Large intestine (tissue), 3 donors: ENCODE data around the gene PPP1CC. TPM values are rescaled to one million over a fixed set of nuclear protein-coding genes. Genes with fewer than 3 reads are reported as not detected.

ENCODE experiments used
- DNase-seq, 2 donors: peaks; one replicate each; pipeline versions ENCODE4 v3.0.0 to v3.0.0-alpha.2; 2013
- H3K27ac ChIP-seq: one replicate; pipeline ENCODE4 v1.5.1; 2013; ENCODE audit warnings: low read length
- H3K27me3 ChIP-seq: 2 replicates; pipeline ENCODE4 v1.6.1; 2013; ENCODE audit warnings: low read length; ENCODE audit not compliant: control insufficient read depth, insufficient read depth
- H3K36me3 ChIP-seq: 2 replicates; pipeline ENCODE4 v1.6.1; 2013; ENCODE audit warnings: low read length; ENCODE audit not compliant: control insufficient read depth, insufficient read depth
- H3K4me1 ChIP-seq: one replicate; pipeline ENCODE4 v1.6.1; 2013; ENCODE audit warnings: low read length; ENCODE audit not compliant: control insufficient read depth, insufficient read depth
- H3K4me3 ChIP-seq: one replicate; pipeline ENCODE4 v1.5.1; 2013; ENCODE audit warnings: low read length
- H3K9me3 ChIP-seq: one replicate; pipeline ENCODE4 v1.6.1; 2013; ENCODE audit warnings: mild to moderate bottlenecking, low read depth, low read length, moderate library complexity; ENCODE audit not compliant: control insufficient read depth
- WGBS: methylation state at CpG from one replicate; pipeline ENCODE4 v1.1.5; 2013; ENCODE audit warnings: low lambda C conversion rate; ENCODE audit not compliant: insufficient coverage; 5-methylcytosine and 5-hydroxymethylcytosine counted together
- polyA plus RNA-seq: library from polyadenylated mRNA; unstranded; fragments of 120-200 nt; gene quantifications from one replicate; pipeline ENCODE4 v1.2.1, GENCODE V29; 2013

The PPP1CC gene
- polyA plus RNA-seq, 1 donor = 190 TPM

DNA sequence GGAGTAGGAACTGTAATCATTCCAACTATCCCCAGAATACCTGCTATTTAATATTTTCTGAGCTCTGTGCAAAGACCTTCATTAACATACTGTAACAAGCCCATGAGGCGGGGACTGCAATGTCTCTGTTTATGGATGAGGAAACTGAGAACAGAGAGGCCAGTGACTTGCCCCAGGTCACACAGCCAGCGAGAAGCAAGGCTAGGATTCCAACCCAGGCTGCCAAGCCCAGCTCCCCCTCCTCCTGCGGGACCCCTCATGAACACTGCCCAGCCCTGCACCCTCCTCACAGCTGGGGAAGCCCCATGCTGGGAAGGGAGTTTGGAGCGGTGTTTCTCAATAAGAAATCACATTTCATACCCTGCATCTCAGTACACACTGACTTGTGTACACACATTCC, 64.7 kb downstream of the PPP1CC start:
- Histone ChIP-seq H3K4me1 (no peaks in the 10 kb centered on the region), H3K27ac (no peak overlapping the region), H3K36me3 (no peaks in the 10 kb centered on the region), H3K4me3 (no peak overlapping the region), H3K9me3 (no peaks in the 10 kb centered on the region), H3K27me3 (no peaks in the 10 kb centered on the region)
- WGBS = no CpG with 5 or more reads among the region's 4 CpGs
- no peak for DNase-seq

DNA sequence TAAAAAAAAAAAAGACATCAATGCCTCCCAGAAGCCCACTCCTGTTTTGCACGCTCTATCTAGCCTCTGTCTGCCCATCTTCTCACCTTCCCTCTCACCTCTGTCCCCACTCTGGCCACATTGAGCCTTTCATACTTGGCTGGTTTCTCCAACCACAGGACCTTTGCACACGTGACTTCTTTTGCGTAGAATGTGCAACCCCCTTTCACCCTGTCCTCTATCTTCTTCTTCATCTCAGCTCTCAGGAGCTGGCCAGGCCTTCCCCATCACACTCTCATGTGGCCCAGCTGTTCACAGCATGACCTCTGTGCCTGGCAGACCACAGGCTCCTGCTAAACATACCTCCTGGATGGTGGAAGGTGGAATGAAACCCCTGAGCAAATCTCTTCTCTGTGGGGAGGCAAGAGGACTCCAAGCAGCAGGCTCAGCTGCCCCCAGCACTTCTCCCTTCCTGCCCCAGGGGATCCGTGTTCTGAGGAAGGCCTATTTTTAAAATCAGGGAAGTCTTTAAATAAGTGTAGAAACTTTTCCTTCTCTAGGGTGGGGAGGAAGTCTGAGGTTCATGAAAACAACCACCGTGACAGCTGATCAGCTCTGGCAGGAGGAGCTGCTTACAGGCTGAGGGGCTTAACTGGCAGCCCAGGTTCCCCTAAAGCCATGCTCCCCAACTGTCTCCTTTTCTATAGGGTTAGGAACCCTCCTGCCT, 65.3 kb downstream of the PPP1CC start:
- H3K9me3 ChIP-seq = no peaks in the 10 kb centered on the region
- no peak for DNase-seq
- WGBS = no CpG with 5 or more reads among the region's 5 CpGs
- no peak overlapping the region for H3K4me3 ChIP-seq
- H3K27me3 ChIP-seq = no peaks in the 10 kb centered on the region
- no peaks in the 10 kb centered on the region for H3K4me1 ChIP-seq
- no peaks in the 10 kb centered on the region for H3K36me3 ChIP-seq
- H3K27ac ChIP-seq = no peak overlapping the region

DNA sequence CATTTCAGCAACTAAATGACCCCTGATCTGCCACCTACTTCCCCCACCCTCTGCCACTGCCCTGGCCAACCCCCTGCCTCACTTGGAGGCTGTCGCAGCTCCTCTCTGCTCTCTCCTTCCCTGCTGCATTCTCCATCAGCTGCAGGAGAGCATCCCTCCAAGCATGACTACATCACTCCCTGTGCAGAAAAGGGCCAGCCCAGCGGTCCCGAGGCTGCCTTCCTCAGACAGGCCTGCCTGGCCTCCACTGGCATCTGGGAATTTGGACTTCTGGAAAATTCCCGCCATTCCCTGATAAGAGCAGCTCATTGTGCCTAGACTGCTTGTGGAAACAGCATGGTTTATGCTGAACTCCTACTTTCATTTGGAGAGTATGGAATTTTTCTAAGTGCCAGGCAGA, 66.5 kb downstream of the PPP1CC start:
- Histone ChIP-seq H3K27ac (no peak overlapping the region), H3K36me3 (no peaks in the 10 kb centered on the region), H3K9me3 (no peaks in the 10 kb centered on the region), H3K4me1 (no peaks in the 10 kb centered on the region), H3K4me3 (no peak overlapping the region), H3K27me3 (no peaks in the 10 kb centered on the region)
- WGBS = no CpG with 5 or more reads among the region's 4 CpGs
- no peak for DNase-seq

DNA sequence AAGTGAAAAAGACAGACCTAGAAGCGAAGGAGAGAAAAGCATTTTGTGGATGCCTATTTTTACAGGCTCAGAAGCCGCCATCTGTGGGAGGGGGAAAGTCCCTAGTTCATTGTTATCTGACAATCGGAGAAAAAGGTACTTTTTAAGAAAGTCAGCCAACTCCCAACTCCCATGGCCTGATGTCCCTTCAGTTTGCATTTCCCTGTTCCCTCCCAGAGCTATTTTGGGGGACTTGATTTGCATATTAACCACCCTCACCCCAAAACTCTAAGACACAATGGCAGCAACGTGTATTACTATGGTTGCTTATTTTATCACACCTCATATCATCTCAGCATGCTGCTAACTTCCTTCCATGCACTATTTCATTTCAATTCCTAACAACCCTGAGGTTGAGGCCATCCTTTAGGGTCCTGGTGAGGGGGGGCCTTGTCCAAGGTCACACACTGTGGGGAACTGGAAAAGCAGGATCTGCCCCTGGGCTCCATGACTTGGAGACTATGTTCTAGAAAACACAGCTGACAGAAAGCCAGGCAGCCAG, 72.5 kb downstream of the PPP1CC start:
- Histone ChIP-seq H3K4me1 (no peaks in the 10 kb centered on the region), H3K27me3 (no peaks in the 10 kb centered on the region), H3K9me3 (peaks cover 13% of the 10 kb centered on the region), H3K4me3 (no peak overlapping the region), H3K27ac (no peak overlapping the region), H3K36me3 (no peaks in the 10 kb centered on the region)
- no CpG with 5 or more reads among the region's 4 CpGs for WGBS
- no peak for DNase-seq

Other genes with a start within 250 kb of the PPP1CC start
- 253 TPM for gene VPS29, start 240.8 kb downstream of the PPP1CC start, polyA plus RNA-seq
- 0.49 TPM for gene RAD9B, start 240.6 kb downstream of the PPP1CC start, polyA plus RNA-seq
- gene PPTC7, start 159.6 kb downstream of the PPP1CC start, polyA plus RNA-seq = 20.5 TPM
- gene TCTN1, start 128.8 kb downstream of the PPP1CC start, polyA plus RNA-seq = 25.2 TPM
- 5.5 TPM for gene HVCN1, start 53.8 kb downstream of the PPP1CC start, polyA plus RNA-seq
- not detected for gene CCDC63, start 104.1 kb upstream of the PPP1CC start, polyA plus RNA-seq
- gene MYL2, start 177.7 kb upstream of the PPP1CC start, polyA plus RNA-seq = 1.5 TPM